Endothelial cell of umbilical vein (primary cell): Measurements from ENCODE around the gene NUDT6. TPM values are rescaled to one million over a fixed set of nuclear protein-coding genes. Genes with fewer than 3 reads are reported as not detected.

ENCODE experiments used
- BruUV-seq: library from RNA; stranded (reverse); fragments of 400-500 nt; replicated peaks from 2 replicates; lab custom pipeline; 2021; lab: Mats Ljungman, UMichigan
- CTCF ChIA-PET: fragments of 300-600, 350-600 bp; sonication (Branson Sonifier 250); formaldehyde crosslinking; loops from one replicate; lab custom pipeline; 2021; ENCODE audit warnings: antibody characterized with exemption, inconsistent platforms; lab: Charles Lee
- POLR2A ChIA-PET: fragments of 300-600, 350-600 bp; sonication (Branson Sonifier 250); formaldehyde crosslinking; loops from one replicate; lab custom pipeline; 2021; ENCODE audit warnings: antibody characterized with exemption, inconsistent platforms; lab: Charles Lee
- DNase-seq: peaks from one replicate; pipeline ENCODE4 v3.0.0-alpha.2; 2011; ENCODE audit warnings: low read depth, low spot score
- FAIRE-seq: peaks from 2 replicates; lab custom pipeline; 2011; peaks lifted over from hg19 to GRCh38; lab: Jason Lieb, UNC
- H2AFZ ChIP-seq: 2 replicates; pipeline ENCODE4 v1.6.0; 2012; ENCODE audit warnings: low read depth, low read length, control low read depth, inconsistent platforms
- H3K27ac ChIP-seq: 2 replicates; pipeline ENCODE4 v1.5.1; 2011; ENCODE audit warnings: low read depth, mild to moderate bottlenecking, control low read depth, low read length, moderate library complexity; ENCODE audit not compliant: insufficient read depth
- H3K27me3 ChIP-seq, 2 experiments: 2 replicates each; pipeline versions ENCODE4 v1.6.0 to v1.6.1; 2011; ENCODE audit warnings: low read length in 2 of 2, mixed read lengths in 1 of 2; ENCODE audit not compliant: control insufficient read depth in 2 of 2, insufficient read depth in 2 of 2
- H3K36me3 ChIP-seq, 2 experiments: 2 replicates in 1 of 2; 3 replicates in 1 of 2; pipeline ENCODE4 v1.5.1; 2011; ENCODE audit warnings: low read length in 2 of 2, mild to moderate bottlenecking in 1 of 2, moderate library complexity in 1 of 2; ENCODE audit not compliant: control insufficient read depth in 2 of 2, insufficient read depth in 2 of 2; ENCODE audit errors: extremely low read depth in 1 of 2
- H3K4me1 ChIP-seq: 3 replicates; pipeline ENCODE4 v1.5.1; 2011; ENCODE audit warnings: mild to moderate bottlenecking, low read length; ENCODE audit not compliant: control insufficient read depth, insufficient read depth; ENCODE audit errors: extremely low read depth
- H3K4me2 ChIP-seq: 2 replicates; pipeline ENCODE4 v1.6.1; 2011; ENCODE audit warnings: low read length, control low read depth, mixed read lengths; ENCODE audit not compliant: insufficient read depth
- H3K4me3 ChIP-seq, 3 experiments: fragments of 200-600 bp in 1 of 3; sonication (generic), shearing (Covaris generic) in 1 of 3; replicated peaks in 1 of 3; 2 replicates each; pipeline ENCODE4 v1.5.1; 2011 to 2016; ENCODE audit warnings: control low read depth in 3 of 3, low read length in 3 of 3, mild to moderate bottlenecking in 2 of 3, inconsistent platforms in 1 of 3, low read depth in 1 of 3, moderate library complexity in 1 of 3; ENCODE audit not compliant: insufficient read depth in 1 of 3
- H3K79me2 ChIP-seq: 2 replicates; pipeline ENCODE4 v1.6.0; 2012; ENCODE audit warnings: low read length, inconsistent platforms; ENCODE audit not compliant: control insufficient read depth, insufficient read depth
- H3K9ac ChIP-seq: replicated peaks from 2 replicates; pipeline ENCODE3; 2011; ENCODE audit warnings: low read length, control low read depth; ENCODE audit not compliant: insufficient read depth; ENCODE audit errors: extremely low read depth
- H3K9me1 ChIP-seq: replicated peaks from 3 replicates; pipeline ENCODE4 v1.6.0; 2011; ENCODE audit warnings: mild to moderate bottlenecking, low read length; ENCODE audit not compliant: control insufficient read depth, insufficient read depth; ENCODE audit errors: extremely low read depth
- H3K9me3 ChIP-seq: replicated peaks from 2 replicates; pipeline ENCODE4 v1.5.1; 2012; ENCODE audit warnings: low read length, inconsistent platforms; ENCODE audit not compliant: control insufficient read depth, insufficient read depth
- H4K20me1 ChIP-seq: replicated peaks from 2 replicates; pipeline ENCODE3; 2011; ENCODE audit warnings: mild to moderate bottlenecking, low read length; ENCODE audit not compliant: control insufficient read depth, insufficient read depth; ENCODE audit errors: extremely low read depth
- EZH2 ChIP-seq: IDR thresholded peaks from 2 replicates; pipeline ENCODE4 v1.6.1; 2012; ENCODE audit warnings: borderline replicate concordance, low read depth, mild to moderate bottlenecking, moderate library complexity, low read length, inconsistent platforms; ENCODE audit not compliant: severe bottlenecking
- FOS ChIP-seq: IDR thresholded peaks from 2 replicates; pipeline ENCODE4 v1.6.1; 2011; ENCODE audit warnings: mild to moderate bottlenecking, low read length, moderate library complexity, borderline replicate concordance; ENCODE audit not compliant: insufficient read depth
- GATA2 ChIP-seq: IDR thresholded peaks from 2 replicates; pipeline ENCODE4 v1.7.0; 2011; ENCODE audit warnings: low read depth, mild to moderate bottlenecking, moderate library complexity, mixed read lengths, low read length; ENCODE audit not compliant: insufficient read length, insufficient read depth
- JUN ChIP-seq: IDR thresholded peaks from 2 replicates; pipeline ENCODE4 v1.6.1; 2011; ENCODE audit warnings: borderline replicate concordance, low read depth; ENCODE audit not compliant: insufficient read length, insufficient read depth
- MYC ChIP-seq: IDR thresholded peaks from one replicate; pipeline ENCODE4 v1.6.1; 2011; ENCODE audit warnings: mild to moderate bottlenecking, low read depth, low read length
- POLR2A ChIP-seq: IDR thresholded peaks from 2 replicates; pipeline ENCODE4 v1.6.1; 2012; ENCODE audit warnings: low read depth, mild to moderate bottlenecking, control low read depth, low read length
- POLR2AphosphoS5 ChIP-seq: IDR thresholded peaks from 2 replicates; pipeline ENCODE4 v1.6.1; 2012; ENCODE audit warnings: low read depth, mild to moderate bottlenecking, control low read depth, low read length, moderate library complexity; ENCODE audit not compliant: insufficient read depth
- dilution Hi-C: fragments of 300-500 bp; cut with MboI; formaldehyde crosslinking; loops from one replicate; pipeline ENCODE4 v1.15.0; 2019; ENCODE audit warnings: low sequenced_read_pairs; ENCODE audit not compliant: extremely low pct_ligation_motif_present
- intact Hi-C: fragments of 100-400 bp; cut with micrococcal nuclease; formaldehyde crosslinking; loops from one replicate; pipeline ENCODE4 v1.10.0; 2022
- polyA plus RNA-seq, 4 experiments: library from polyadenylated mRNA; depleted of rRNA in 3 of 4; stranded (reverse) in 3 of 4; unstranded in 1 of 4; fragments of >200 nt; gene quantifications; 2 replicates each; pipeline versions ENCODE4 v1.2.1 to v1.2.3, GENCODE V29; 2011 to 2012; ENCODE audit warnings: missing spikeins in 1 of 4
- total RNA-seq: library from RNA; stranded (reverse); gene quantifications from 2 replicates; pipeline ENCODE4 v1.2.3, GENCODE V29; 2021
- TF ChIP-seq, protein P1 (sequence below): IDR thresholded peaks from 2 replicates; pipeline ENCODE4 v1.6.1; 2011; ENCODE audit not compliant: insufficient read depth, insufficient read length
- TF ChIP-seq, protein P2 (sequence below), 2 donors: IDR thresholded peaks; 1 replicate in 1 of 2; 2 replicates in 1 of 2; pipeline ENCODE4 v1.5.1; 2011; ENCODE audit warnings: low read length in 2 of 2, mild to moderate bottlenecking in 2 of 2, moderate library complexity in 2 of 2, control low read depth in 1 of 2, inconsistent platforms in 1 of 2, low read depth in 1 of 2; ENCODE audit not compliant: insufficient read depth in 1 of 2; ENCODE audit errors: extremely low read depth in 1 of 2

The NUDT6 gene
- total and polyA plus RNA-seq, 2 donors (not counting 3 experiments of a cell fraction or from before 2014, with no cell fraction given), result 5.1 to 5.4 TPM

DNA sequence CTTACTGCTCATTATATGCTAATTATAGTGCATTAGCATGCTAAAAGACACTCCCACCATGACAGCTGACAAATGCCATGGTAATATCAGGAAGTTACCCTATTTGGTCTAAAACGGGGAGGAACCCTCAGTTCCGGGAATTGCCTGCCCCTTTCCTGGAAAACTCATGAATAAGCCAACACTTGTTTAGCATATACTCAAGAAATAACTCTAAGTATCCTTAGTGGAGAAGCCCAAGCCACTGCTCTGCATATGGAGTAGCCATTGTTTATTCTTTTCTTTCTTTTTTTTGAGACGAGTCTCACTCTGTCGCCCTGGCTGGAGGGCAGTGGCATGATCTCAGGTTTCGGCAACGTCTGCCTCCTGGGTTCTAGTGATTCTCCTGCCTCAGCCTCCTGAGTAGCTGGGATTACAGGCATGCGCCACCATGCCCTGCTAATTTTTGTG is 15.5 kb downstream of the NUDT6 start:
- dilution Hi-C loops, result loop anchor here (25.0 kb wide), 1 partner anchor 145 kb away; no protein-coding TSS in a partner anchor
- no peak overlapping the region for H2AFZ ChIP-seq
- H4K20me1 ChIP-seq, result no peaks in the 10 kb centered on the region
- no peak overlapping the region for H3K4me3 ChIP-seq
- DNase-seq (no peak), FAIRE-seq (no peak)
- TF ChIP-seq EZH2 (no peak), MYC (no peak), JUN (no peak), POLR2AphosphoS5 (no peak), POLR2A (no peak), FOS (no peak), GATA2 (no peak)
- TF ChIP-seq, protein P1, sequence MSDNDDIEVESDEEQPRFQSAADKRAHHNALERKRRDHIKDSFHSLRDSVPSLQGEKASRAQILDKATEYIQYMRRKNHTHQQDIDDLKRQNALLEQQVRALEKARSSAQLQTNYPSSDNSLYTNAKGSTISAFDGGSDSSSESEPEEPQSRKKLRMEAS, result no peak
- TF ChIP-seq, protein P2, sequence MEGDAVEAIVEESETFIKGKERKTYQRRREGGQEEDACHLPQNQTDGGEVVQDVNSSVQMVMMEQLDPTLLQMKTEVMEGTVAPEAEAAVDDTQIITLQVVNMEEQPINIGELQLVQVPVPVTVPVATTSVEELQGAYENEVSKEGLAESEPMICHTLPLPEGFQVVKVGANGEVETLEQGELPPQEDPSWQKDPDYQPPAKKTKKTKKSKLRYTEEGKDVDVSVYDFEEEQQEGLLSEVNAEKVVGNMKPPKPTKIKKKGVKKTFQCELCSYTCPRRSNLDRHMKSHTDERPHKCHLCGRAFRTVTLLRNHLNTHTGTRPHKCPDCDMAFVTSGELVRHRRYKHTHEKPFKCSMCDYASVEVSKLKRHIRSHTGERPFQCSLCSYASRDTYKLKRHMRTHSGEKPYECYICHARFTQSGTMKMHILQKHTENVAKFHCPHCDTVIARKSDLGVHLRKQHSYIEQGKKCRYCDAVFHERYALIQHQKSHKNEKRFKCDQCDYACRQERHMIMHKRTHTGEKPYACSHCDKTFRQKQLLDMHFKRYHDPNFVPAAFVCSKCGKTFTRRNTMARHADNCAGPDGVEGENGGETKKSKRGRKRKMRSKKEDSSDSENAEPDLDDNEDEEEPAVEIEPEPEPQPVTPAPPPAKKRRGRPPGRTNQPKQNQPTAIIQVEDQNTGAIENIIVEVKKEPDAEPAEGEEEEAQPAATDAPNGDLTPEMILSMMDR (IDR thresholded peaks at IDR 0.05; ENCODE audit: extremely low read depth in 1 of 2, insufficient read depth in 1 of 2, low read depth in 1 of 2, low read length in 2 of 2), result no peak
- no peak overlapping the region for H3K9ac ChIP-seq
- H3K79me2 ChIP-seq, result no peaks in the 10 kb centered on the region
- H3K27ac ChIP-seq, result no peak overlapping the region
- H3K4me2 ChIP-seq, result no peak overlapping the region
- no peaks in the 10 kb centered on the region for H3K36me3 ChIP-seq
- BruUV-seq, result no TSS peak
- ChIA-PET CTCF (no interaction called here), POLR2A (interaction anchor here (0.7 kb wide), 1 partner anchor 11 kb away, joined by 6 read pairs; no protein-coding TSS in a partner anchor)
- H3K27me3 ChIP-seq, result no peaks in the 10 kb centered on the region
- H3K9me1 ChIP-seq, result no peaks in the 10 kb centered on the region
- no peaks in the 10 kb centered on the region for H3K9me3 ChIP-seq
- intact Hi-C loops, result no loop called here
- no peaks in the 10 kb centered on the region for H3K4me1 ChIP-seq
